Parathyroid adenoma (tissue), 2 donors: Measurements from ENCODE around the gene TMEM218.

ENCODE experiments used
- H2AFZ ChIP-seq: fragments of 300-600 bp; sonication (generic); one replicate; pipeline ENCODE4 v1.7.0; 2017; ENCODE audit warnings: antibody characterized with exemption, mild to moderate bottlenecking
- H3K27ac ChIP-seq: fragments of 300-600 bp; sonication (generic); one replicate; pipeline ENCODE4 v1.7.0; 2017
- H3K27me3 ChIP-seq: fragments of 300-600 bp; sonication (generic); one replicate; pipeline ENCODE4 v1.7.0; 2017; ENCODE audit warnings: low read length; ENCODE audit not compliant: control insufficient read depth, insufficient read depth
- H3K36me3 ChIP-seq: fragments of 300-600 bp; sonication (generic); one replicate; pipeline ENCODE4 v1.7.0; 2017; ENCODE audit warnings: low read length; ENCODE audit not compliant: control insufficient read depth, insufficient read depth
- H3K4me1 ChIP-seq: fragments of 300-600 bp; sonication (generic); one replicate; pipeline ENCODE4 v1.7.0; 2017; ENCODE audit warnings: control low read depth
- H3K4me2 ChIP-seq: fragments of 300-600 bp; sonication (generic); one replicate; pipeline ENCODE4 v1.7.0; 2017; ENCODE audit warnings: low read length
- H3K4me3 ChIP-seq: fragments of 300-600 bp; sonication (generic); one replicate; pipeline ENCODE4 v1.7.0; 2017; ENCODE audit warnings: low read depth, low read length
- H3K79me2 ChIP-seq: fragments of 300-600 bp; sonication (generic); one replicate; pipeline ENCODE4 v1.7.0; 2017; ENCODE audit warnings: control low read depth
- H3K9ac ChIP-seq: fragments of 300-600 bp; sonication (generic); one replicate; pipeline ENCODE4 v1.7.0; 2017; ENCODE audit warnings: mild to moderate bottlenecking
- H3K9me3 ChIP-seq: fragments of 300-600 bp; sonication (generic); one replicate; pipeline ENCODE4 v1.7.0; 2017; ENCODE audit warnings: low read length; ENCODE audit not compliant: control insufficient read depth
- TF ChIP-seq, protein P1 (sequence below): fragments of 300-600 bp; sonication (generic); IDR thresholded peaks from one replicate; pipeline ENCODE4 v1.7.0; 2017; ENCODE audit warnings: antibody characterized with exemption, mild to moderate bottlenecking
- donor health status: primary hyperparathyroidism.

The TMEM218 gene

DNA sequence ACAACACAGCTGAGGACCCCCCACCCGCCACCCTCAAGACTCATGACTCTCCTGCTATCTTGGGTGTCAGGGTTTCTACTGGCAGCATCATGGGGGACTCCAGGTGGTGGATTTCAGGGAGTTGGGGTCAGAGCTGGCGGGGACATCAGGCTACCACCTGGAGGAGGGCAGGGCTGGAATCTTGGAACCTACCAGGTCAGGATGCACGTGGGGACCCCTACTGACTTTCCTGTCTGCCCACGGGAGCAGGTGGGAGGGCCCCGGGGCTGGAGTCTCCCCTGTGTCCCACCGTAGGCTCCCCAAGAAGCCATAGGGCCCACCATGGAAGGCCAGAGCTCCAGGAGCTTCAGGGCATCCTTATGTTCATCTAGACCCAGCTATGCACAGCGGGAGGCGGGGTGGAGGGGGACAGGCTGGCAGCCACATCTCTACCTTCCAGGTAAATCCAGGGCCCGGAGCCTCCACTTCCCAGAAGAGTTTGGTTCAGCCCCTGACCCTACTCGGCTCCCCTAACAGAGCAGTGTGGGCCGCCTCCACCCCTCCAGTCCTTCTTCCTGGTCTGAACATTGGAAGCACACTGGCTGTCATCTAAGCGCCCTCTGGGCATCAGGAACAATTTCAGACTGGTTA, 38.4 kb downstream of the TMEM218 start:
- Histone ChIP-seq H3K9ac (no peak overlapping the region), H3K9me3 (no peaks in the 10 kb centered on the region), H3K4me3 (no peak overlapping the region), H2AFZ (no peak overlapping the region), H3K4me1 (no peaks in the 10 kb centered on the region), H3K4me2 (no peak overlapping the region), H3K79me2 (no peaks in the 10 kb centered on the region), H3K27me3 (no peaks in the 10 kb centered on the region), H3K36me3 (no peaks in the 10 kb centered on the region), H3K27ac (no peak overlapping the region)
- TF ChIP-seq, protein P1, sequence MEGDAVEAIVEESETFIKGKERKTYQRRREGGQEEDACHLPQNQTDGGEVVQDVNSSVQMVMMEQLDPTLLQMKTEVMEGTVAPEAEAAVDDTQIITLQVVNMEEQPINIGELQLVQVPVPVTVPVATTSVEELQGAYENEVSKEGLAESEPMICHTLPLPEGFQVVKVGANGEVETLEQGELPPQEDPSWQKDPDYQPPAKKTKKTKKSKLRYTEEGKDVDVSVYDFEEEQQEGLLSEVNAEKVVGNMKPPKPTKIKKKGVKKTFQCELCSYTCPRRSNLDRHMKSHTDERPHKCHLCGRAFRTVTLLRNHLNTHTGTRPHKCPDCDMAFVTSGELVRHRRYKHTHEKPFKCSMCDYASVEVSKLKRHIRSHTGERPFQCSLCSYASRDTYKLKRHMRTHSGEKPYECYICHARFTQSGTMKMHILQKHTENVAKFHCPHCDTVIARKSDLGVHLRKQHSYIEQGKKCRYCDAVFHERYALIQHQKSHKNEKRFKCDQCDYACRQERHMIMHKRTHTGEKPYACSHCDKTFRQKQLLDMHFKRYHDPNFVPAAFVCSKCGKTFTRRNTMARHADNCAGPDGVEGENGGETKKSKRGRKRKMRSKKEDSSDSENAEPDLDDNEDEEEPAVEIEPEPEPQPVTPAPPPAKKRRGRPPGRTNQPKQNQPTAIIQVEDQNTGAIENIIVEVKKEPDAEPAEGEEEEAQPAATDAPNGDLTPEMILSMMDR = no peak

DNA sequence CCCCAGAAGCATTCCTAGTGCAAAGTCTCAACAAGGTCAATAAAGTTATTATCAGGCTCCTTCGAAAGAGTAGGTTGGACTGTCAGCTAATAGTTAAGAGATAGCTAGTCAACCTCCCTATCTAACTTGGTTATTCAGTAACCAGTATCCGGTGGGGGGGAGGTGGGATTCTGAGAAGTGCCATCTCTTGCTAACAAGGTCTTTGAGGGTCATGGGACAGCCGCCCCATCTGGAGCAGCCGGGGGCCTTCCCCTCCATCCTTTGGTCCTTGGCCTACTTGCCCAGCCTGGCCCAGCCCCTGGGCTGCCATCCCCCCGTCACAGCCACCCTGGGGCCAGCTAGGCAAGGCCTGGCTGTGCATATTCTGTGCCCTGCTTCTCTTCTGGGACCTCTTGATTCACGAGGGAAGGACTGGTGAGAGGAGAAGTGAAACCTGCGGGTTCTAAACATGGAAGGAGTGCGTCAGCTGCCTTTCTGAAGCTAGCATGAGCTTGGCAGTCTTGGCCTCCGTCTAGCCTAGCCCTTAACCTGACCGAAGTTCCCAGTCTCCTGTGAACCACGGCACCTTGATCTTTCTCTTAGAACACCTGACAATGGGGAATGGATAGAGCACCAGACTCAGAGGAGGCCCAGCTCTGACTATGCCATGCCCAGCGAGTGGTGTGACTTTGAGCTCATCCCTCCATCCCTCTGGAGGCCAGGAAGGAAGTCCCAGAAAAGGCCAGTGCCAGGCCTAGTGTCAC, 39.0 kb downstream of the TMEM218 start:
- no peak overlapping the region for H3K27ac ChIP-seq
- no peaks in the 10 kb centered on the region for H3K36me3 ChIP-seq
- TF ChIP-seq, protein P1 = no peak
- H2AFZ ChIP-seq = no peak overlapping the region
- H3K4me1 ChIP-seq = no peaks in the 10 kb centered on the region
- no peak overlapping the region for H3K9ac ChIP-seq
- no peak overlapping the region for H3K4me3 ChIP-seq
- no peaks in the 10 kb centered on the region for H3K79me2 ChIP-seq
- H3K9me3 ChIP-seq = no peaks in the 10 kb centered on the region
- no peaks in the 10 kb centered on the region for H3K27me3 ChIP-seq
- H3K4me2 ChIP-seq = no peak overlapping the region

DNA sequence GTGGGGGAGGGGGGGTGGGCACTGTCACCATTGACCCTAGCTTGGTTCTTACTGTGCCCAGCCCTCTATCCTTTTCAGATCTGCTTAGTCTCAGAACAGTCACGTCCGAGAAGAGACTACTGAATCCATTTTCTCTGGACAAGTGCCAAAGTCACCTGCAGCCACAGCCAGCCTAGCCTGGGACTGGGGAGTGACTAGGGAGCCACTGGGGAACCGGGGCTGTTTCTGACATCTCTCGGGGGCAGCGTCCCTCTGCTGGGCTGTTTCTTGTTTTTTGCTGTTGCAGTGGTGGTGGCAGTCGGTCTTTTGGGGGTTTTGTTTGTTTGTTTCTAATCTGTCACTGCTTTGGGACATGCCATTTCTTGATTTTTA, 39.6 kb downstream of the TMEM218 start:
- Histone ChIP-seq H3K27me3 (no peaks in the 10 kb centered on the region), H3K36me3 (no peaks in the 10 kb centered on the region), H3K4me1 (no peaks in the 10 kb centered on the region), H3K9me3 (no peaks in the 10 kb centered on the region), H3K27ac (no peak overlapping the region), H3K4me3 (no peak overlapping the region), H2AFZ (no peak overlapping the region), H3K4me2 (no peak overlapping the region), H3K79me2 (no peaks in the 10 kb centered on the region), H3K9ac (no peak overlapping the region)
- TF ChIP-seq, protein P1 = no peak

DNA sequence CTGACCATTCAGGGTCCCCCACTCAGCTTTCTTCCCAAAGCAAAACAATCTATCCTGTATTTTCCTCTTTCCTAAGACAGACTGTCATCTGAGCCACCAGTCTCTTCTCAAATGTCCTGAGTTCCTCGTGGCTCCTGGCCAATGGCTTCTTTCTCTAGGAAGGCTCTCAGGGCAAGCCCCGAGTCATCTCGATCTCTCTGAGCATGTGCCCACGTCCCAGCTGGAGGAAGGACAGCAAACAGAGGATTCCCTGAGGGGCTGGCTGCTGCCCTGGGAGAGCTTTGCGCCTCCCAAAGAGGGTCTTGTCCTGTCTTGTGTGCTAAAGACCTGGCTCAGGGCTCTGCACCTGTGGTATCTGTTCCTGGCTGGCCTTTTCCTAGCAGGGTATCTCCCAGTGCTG, 40.0 kb downstream of the TMEM218 start:
- Histone ChIP-seq H3K9ac (no peak overlapping the region), H3K36me3 (no peaks in the 10 kb centered on the region), H3K27ac (no peak overlapping the region), H3K9me3 (no peaks in the 10 kb centered on the region), H3K4me2 (no peak overlapping the region), H3K4me3 (no peak overlapping the region), H2AFZ (peak overlapping the region; percentile 56), H3K4me1 (no peaks in the 10 kb centered on the region), H3K27me3 (no peaks in the 10 kb centered on the region), H3K79me2 (no peaks in the 10 kb centered on the region)
- TF ChIP-seq, protein P1 = no peak
